Colon (tissue), 2 donors: ENCODE results near the gene PRLHR.
"Not testable (repeated sequence)": the region's sequence is repeated elsewhere in the genome, so short reads cannot be mapped to it uniquely, and the experiment has no call there.

Experiments used
- FAIRE-seq: peaks from 2 replicates; lab custom pipeline; 2012; peaks lifted over from hg19 to GRCh38; lab: Jason Lieb, UNC
- donor health status: control.
- donor health status: control.

The PRLHR gene

GRCh38 chr10:118595598-118596425 is at the start of gene PRLHR:
PRLHR (minus strand) TSS chr10:118595648; CDS start chr10:118595244, 404 bp downstream.
- no peak for FAIRE-seq

GRCh38 chr10:118642228-118642627 is 46.8 kb upstream of the PRLHR start:
- no peak for FAIRE-seq

GRCh38 chr10:118638680-118639079 is 43.2 kb upstream of the PRLHR start:
- no peak for FAIRE-seq

DNA sequence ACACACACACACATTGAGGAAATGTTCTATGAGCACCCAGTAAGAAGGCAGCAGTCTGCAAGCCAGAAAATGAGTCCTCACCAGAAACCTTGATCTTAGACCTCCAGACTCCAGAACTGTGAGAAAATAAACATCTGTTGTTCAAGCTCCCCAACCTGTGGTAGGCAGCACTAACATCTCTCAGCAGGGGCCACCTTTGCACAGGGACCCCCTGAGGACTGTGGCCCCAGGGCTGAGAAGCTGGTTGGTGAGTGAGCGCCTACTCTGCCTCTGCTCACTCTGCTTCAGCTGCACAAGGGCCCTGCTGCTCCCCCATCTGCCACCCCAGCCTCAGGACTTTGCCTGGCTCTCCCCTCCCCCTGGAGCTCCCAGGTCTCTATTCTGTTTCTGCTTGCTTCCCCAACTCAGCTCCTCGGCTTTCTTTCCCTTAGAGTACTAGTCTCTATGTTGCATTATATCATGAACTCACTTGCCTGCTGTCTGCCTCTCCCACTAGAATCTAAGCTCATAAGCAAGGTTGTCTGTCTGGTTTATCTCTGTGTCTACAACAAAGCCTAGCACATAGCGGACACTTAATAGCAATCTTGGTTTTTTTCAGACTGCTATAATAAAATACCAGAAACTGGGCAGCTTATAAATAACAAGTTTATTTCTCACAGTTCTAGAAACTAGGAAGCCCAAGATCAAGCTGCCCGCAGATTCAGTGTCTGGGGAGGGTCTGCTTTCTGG is 40.4 kb upstream of the PRLHR start:
- FAIRE-seq = no peak

DNA sequence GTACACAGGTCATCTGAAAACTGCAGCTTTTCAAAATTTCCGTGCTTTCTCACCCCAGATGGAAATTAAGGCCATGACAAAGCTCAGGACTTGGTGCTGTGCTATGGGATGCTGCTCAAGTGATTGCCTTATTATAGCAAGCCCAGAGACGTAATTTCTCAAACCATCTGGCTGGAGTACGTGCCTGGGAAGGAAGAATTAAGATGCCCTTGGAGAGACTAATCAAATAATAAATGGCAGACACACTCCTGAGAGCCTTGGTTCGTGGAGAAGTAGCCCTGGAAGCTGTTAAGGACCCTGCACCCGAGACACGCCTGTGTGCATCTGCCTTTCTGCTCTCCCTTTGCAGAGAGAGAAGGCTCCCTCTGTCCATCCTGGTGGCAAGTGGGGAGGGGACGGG is 38.3 kb upstream of the PRLHR start:
- no peak for FAIRE-seq

DNA sequence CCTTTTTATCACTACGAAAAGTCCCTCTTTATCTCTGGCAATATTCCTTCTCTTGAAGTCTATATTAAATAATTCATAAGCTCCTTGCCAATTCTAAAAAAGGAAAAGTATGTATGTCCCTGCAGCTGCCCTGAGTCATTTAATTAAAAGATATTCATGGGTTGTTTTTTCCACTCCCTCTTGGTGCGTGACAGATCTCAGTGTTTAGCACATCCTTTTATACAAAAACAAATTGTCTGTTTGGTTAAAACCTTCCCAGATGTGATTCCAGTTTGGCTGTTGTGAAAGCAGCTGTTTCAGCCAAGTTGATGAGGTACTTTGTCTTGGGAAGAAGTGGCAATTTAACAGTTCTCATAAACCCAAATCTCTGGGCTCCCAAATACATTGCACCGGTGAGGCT is 33.8 kb upstream of the PRLHR start:
- FAIRE-seq = no peak

GRCh38 chr10:118628397-118628796 is 32.9 kb upstream of the PRLHR start:
- no peak for FAIRE-seq

DNA sequence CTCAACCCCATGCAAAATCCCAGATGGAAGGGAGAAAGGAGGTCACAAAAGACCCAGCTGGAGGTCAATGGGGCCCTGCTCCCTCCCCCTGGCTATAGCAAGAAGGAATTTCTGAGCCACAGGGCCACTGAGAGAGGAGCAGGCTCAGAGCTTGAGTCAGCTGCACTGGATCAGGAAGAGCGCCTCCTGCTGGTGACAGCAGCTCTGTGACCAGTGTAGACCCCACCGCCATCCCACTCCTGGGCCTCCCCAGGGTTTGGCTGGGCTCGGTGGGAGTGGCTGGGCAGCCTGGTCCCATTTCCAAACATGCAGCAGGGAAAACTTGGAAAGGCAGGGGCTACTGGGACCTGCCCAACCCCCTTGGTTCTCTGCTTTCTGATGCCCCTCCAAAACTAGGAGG is 31.5 kb upstream of the PRLHR start:
- no peak for FAIRE-seq

- no peak for FAIRE-seq
These were observed 30.1 kb upstream of the PRLHR start for GRCh38 chr10:118625504-118625903.

- no peak for FAIRE-seq
These were observed 29.3 kb upstream of the PRLHR start for GRCh38 chr10:118624747-118625146.

- FAIRE-seq = no peak
These were observed 26.0 kb upstream of the PRLHR start for GRCh38 chr10:118621304-118621942.

DNA sequence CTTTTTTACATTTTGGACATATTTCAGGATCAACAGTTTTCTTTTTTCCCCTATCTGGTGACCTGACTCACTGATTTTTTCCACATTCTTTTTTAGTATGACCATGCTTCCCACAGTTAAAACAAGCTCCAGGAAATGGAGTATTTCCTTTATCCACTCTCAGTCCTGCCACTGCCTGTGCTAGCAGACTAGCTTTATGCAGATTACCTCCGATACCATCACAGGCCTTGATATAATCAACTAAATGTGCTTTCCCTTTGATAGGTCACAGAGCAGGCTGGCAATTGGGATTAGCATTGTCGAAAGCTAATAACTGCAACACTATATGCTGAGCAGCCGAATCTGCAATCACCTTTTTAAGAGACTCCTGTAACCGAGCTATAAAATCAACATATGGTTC is 18.4 kb upstream of the PRLHR start:
- FAIRE-seq = not testable (repeated sequence)

DNA sequence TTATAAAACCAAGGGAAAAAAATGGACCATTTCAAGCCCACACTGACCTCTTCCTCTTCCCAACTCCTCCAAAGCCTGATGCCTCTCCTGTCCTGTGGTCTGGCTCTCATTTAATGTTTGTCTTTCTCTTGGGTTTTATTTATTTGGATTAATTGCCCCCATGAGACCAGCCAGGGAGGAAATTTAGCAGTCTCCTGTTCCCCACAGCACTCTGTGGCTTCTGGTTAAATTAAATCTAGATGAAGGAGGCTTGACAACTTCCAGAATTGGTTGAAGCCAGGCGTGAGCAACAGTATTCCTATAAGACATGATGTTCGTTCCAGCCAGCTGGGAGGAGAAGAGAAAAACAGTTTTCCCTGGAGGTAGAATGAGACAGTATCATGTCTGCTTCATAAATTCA is 15.1 kb upstream of the PRLHR start:
- FAIRE-seq = no peak

- FAIRE-seq = no peak
These were observed 12.4 kb upstream of the PRLHR start for GRCh38 chr10:118607768-118608354.

GRCh38 chr10:118605694-118606093 is 10.2 kb upstream of the PRLHR start:
- no peak for FAIRE-seq

DNA sequence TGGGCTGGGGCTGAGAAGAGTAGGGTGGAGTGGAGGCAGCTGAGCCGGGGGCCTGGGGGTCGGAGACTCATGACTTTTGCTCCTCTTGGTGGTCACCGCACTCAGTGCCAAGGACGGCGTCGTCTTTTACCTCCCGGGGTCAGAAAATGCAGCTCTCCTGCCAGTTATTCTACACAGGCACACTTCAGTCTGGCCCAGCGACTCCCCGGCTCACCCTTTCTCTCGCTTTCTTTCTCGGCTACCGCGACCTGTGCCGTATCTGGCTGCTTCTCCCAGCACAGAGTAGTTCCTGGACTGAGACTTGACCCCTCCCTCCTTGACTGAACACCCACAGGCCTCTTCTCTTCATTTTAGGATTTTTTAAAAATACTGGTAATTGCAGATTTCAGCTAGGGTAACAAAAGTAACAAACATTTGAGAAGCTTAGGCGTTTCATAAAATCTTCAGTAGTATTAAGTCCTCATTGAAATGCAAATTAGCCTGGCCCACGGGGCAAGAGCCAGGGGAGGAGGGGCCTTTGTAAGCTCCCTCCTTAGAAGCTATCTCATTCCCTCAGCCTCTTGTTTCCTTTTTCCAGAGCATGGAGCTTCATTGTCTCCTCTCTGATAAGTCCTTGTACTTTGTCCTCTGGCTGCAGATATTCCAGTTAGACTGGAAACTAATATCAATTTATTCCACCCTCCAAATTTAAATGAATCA is 1.1 kb upstream of the PRLHR start:
- FAIRE-seq = no peak

DNA sequence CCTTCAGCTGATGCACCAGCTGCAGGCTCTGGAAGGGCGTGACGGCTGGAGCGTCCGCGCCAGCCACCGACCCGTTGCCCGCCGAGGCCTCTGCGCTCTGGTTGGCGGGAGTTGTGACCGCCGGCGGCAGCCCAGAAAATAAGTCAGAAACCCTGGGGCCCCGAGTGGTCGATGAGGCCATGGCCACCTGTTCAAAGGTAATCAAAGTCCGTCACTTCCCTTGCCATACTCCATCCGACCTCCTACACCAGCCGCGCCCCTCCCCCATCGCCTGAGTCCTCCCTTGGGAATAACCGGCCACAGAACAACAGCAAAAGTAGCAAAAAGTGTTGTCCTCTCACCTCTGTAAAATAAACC is 406 bp downstream of the PRLHR start:
- FAIRE-seq = no peak

- no peak for FAIRE-seq
These were observed 920 bp downstream of the PRLHR start for GRCh38 chr10:118594392-118595063.

- no peak for FAIRE-seq
These were observed 2.6 kb downstream of the PRLHR start for GRCh38 chr10:118592675-118593330.

GRCh38 chr10:118590334-118590733 is 5.1 kb downstream of the PRLHR start:
- FAIRE-seq = no peak
